Measurements from ENCODE around the gene ERC1. TPM values are rescaled to one million over a fixed set of nuclear protein-coding genes. Genes with fewer than 3 reads are reported as not detected.

The ERC1 gene
- total and polyA plus RNA-seq, 9 of the 15 experiments (the other 6 are each of a cell fraction or from before 2014, with no cell fraction given), result 0.74 to 11.8 (median 4.8) TPM

DNA sequence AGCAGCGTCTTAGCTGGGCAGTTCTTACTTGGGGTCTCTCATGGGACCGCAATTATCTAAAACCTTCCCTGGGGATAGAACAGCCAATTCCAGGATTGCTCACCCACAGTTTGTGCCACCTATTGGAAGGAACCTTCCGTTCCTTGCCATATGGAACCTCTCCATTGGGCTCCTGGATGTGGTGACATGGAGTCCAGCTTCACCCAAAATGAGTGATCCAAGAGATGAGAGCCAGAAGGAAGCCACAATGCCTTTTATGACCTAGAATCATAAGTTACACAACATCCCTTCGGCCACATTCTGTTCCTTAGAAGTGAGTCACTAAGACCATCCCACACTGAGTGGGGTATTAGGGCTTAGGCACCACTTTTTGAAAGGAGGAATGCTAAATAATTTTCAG, 439.0 kb downstream of the ERC1 start:
- DNase-seq (ENCODE audit: extremely low read depth in 1 of 4, low spot score in 3 of 4) (no peak), FAIRE-seq (no peak), ATAC-seq (no peak)
- Histone ChIP-seq H3K4me2 (ENCODE audit: insufficient read depth, low read length) (no peak overlapping the region), H4K20me1 (replicated peaks; ENCODE audit: control insufficient read depth, insufficient read depth, low read length) (no peaks in the 10 kb centered on the region), H3K9ac (ENCODE audit: insufficient read depth in 1 of 2, low read depth in 2 of 2, low read length in 2 of 2) (no peak overlapping the region), H3K4me1 (replicated peaks in 1 of 2; ENCODE audit: control insufficient read depth in 2 of 2, insufficient read depth in 2 of 2, low read length in 2 of 2) (no peaks in the 10 kb centered on the region), H3K79me2 (ENCODE audit: control insufficient read depth, insufficient read depth, low read length) (no peaks in the 10 kb centered on the region), H3K27ac (ENCODE audit: extremely low read depth, low read depth, low read length) (no peak overlapping the region), H3K36me3 (ENCODE audit: control insufficient read depth, insufficient read depth, low read length) (no peaks in the 10 kb centered on the region), H3K4me3 (no peak overlapping the region), H3K9me1 (ENCODE audit: control insufficient read depth, insufficient read depth, low read length) (no peaks in the 10 kb centered on the region), H3K27me3 (ENCODE audit: control insufficient read depth in 2 of 2, insufficient read depth in 2 of 2, low read length in 2 of 2) (no peaks in the 10 kb centered on the region), H2AFZ (ENCODE audit: low read depth, low read length) (no peak overlapping the region), H3K9me3 (replicated peaks; ENCODE audit: control insufficient read depth, insufficient read depth, low read depth, low read length) (no peaks in the 10 kb centered on the region)
- ChIA-PET POLR2A (no interaction called here), CTCF (ENCODE audit: low intra/inter-chr PET ratio) (no interaction called here)
- in situ Hi-C loops (cut with MboI), result no loop called here
- intact Hi-C loops (cut with micrococcal nuclease), result no loop called here
- TF ChIP-seq EP300 (IDR thresholded peaks at IDR 0.05; ENCODE audit: low read length) (no peak), ZNF717 (CRISPR knock-in tag; IDR thresholded peaks at IDR 0.05) (no peak), GATA2 (CRISPR knock-in tag; IDR thresholded peaks at IDR 0.05) (no peak), RAD21 (CRISPR knock-in tag; conservative IDR thresholded peaks at IDR 0.05 in 1 of 2, IDR thresholded peaks at IDR 0.05 in 1 of 2) (no peak), YBX1 (IDR thresholded peaks at IDR 0.05) (no peak), HNRNPL (IDR thresholded peaks at IDR 0.05; ENCODE audit: low read depth, low read length) (no peak)
- TF ChIP-seq, protein P1, sequence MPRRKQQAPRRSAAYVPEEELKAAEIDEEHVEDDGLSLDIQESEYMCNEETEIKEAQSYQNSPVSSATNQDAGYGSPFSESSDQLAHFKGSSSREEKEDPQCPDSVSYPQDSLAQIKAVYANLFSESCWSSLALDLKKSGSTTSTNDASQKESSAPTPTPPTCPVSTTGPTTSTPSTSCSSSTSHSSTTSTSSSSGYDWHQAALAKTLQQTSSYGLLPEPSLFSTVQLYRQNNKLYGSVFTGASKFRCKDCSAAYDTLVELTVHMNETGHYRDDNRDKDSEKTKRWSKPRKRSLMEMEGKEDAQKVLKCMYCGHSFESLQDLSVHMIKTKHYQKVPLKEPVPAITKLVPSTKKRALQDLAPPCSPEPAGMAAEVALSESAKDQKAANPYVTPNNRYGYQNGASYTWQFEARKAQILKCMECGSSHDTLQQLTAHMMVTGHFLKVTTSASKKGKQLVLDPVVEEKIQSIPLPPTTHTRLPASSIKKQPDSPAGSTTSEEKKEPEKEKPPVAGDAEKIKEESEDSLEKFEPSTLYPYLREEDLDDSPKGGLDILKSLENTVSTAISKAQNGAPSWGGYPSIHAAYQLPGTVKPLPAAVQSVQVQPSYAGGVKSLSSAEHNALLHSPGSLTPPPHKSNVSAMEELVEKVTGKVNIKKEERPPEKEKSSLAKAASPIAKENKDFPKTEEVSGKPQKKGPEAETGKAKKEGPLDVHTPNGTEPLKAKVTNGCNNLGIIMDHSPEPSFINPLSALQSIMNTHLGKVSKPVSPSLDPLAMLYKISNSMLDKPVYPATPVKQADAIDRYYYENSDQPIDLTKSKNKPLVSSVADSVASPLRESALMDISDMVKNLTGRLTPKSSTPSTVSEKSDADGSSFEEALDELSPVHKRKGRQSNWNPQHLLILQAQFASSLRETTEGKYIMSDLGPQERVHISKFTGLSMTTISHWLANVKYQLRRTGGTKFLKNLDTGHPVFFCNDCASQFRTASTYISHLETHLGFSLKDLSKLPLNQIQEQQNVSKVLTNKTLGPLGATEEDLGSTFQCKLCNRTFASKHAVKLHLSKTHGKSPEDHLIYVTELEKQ (CRISPR knock-in tag; IDR thresholded peaks at IDR 0.05), result no peak
- TF ChIP-seq, protein P2, sequence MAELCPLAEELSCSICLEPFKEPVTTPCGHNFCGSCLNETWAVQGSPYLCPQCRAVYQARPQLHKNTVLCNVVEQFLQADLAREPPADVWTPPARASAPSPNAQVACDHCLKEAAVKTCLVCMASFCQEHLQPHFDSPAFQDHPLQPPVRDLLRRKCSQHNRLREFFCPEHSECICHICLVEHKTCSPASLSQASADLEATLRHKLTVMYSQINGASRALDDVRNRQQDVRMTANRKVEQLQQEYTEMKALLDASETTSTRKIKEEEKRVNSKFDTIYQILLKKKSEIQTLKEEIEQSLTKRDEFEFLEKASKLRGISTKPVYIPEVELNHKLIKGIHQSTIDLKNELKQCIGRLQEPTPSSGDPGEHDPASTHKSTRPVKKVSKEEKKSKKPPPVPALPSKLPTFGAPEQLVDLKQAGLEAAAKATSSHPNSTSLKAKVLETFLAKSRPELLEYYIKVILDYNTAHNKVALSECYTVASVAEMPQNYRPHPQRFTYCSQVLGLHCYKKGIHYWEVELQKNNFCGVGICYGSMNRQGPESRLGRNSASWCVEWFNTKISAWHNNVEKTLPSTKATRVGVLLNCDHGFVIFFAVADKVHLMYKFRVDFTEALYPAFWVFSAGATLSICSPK (IDR thresholded peaks at IDR 0.05; ENCODE audit: borderline replicate concordance), result no peak
- TF ChIP-seq, protein P3, sequence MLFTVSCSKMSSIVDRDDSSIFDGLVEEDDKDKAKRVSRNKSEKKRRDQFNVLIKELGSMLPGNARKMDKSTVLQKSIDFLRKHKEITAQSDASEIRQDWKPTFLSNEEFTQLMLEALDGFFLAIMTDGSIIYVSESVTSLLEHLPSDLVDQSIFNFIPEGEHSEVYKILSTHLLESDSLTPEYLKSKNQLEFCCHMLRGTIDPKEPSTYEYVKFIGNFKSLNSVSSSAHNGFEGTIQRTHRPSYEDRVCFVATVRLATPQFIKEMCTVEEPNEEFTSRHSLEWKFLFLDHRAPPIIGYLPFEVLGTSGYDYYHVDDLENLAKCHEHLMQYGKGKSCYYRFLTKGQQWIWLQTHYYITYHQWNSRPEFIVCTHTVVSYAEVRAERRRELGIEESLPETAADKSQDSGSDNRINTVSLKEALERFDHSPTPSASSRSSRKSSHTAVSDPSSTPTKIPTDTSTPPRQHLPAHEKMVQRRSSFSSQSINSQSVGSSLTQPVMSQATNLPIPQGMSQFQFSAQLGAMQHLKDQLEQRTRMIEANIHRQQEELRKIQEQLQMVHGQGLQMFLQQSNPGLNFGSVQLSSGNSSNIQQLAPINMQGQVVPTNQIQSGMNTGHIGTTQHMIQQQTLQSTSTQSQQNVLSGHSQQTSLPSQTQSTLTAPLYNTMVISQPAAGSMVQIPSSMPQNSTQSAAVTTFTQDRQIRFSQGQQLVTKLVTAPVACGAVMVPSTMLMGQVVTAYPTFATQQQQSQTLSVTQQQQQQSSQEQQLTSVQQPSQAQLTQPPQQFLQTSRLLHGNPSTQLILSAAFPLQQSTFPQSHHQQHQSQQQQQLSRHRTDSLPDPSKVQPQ (CRISPR knock-in tag; IDR thresholded peaks at IDR 0.05; ENCODE audit: borderline replicate concordance), result no peak
- 87% methylated on average over 4 of the region's 4 CpGs for WGBS (ENCODE audit: insufficient coverage, low coverage, missing lambda C conversion rate)
- no TSS peak for BruUV-seq (replicated peaks)

All from K562 (cell line).